ENCODE results near the gene HTR7.
"Not testable (repeated sequence)": the region's sequence is repeated elsewhere in the genome, so short reads cannot be mapped to it uniquely, and the experiment has no call there.

Gene HTR7

DNA sequence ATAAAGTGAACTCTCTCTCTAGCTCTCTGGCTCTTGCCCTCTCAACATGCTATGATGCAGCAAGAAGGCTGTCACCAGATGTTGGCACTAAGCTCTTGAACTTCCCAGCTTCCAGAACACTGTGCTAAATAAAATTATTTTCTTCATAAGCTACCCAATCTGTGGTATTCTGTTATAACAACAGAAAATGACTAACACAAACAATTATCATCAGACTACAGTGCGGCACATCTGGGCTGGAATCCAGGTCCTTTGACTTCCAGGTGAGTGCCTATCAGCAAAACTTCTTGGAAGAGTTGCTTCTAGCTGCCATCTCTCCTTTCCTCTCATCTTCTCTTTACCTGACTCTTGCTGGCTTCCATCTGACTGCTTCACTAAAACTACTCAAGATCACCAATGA is 20.4 kb downstream of the HTR7 start:
- no peaks in the 10 kb centered on the region for H3K4me1 ChIP-seq (ENCODE audit: control insufficient read depth, insufficient read depth, low read length)
- H3K27me3 ChIP-seq (ENCODE audit: control insufficient read depth, insufficient read depth, low read length, poor library complexity, severe bottlenecking), result no peaks in the 10 kb centered on the region
- no peaks in the 10 kb centered on the region for H3K36me3 ChIP-seq (ENCODE audit: control insufficient read depth, insufficient read depth, low read length)
- H3K9me3 ChIP-seq (ENCODE audit: control insufficient read depth, low read length), result no peaks in the 10 kb centered on the region
- no peak overlapping the region for H3K4me3 ChIP-seq (ENCODE audit: insufficient read depth, low read depth, low read length)
- 95 to 98% methylated on average over 1 of the region's 1 CpG for WGBS, 2 experiments
- no peak overlapping the region for H3K27ac ChIP-seq (ENCODE audit: insufficient read depth, low read depth, low read length, poor library complexity, severe bottlenecking)

DNA sequence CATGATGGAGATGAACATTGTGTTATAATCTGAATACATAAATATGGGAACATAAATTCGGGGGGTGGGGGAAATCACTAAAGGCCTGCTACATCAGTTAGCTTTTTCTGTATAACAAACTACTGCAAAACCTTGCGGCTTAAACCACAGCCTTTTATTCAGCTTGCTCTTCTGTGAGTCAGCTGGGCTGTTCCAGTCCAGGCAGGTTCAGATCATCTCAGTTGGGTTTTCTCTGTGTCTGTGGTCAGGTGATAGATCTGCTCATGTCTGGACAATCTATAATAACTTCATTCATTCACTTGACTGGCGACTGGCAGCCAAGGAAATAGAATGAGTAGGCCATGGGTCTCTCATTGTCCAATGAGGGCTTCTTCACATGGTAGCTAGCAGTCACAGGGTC is 23.5 kb downstream of the HTR7 start:
- H3K36me3 ChIP-seq (ENCODE audit: control insufficient read depth, insufficient read depth, low read length), result no peaks in the 10 kb centered on the region
- WGBS, 2 experiments, result 93 to 94% methylated on average over 3 of the region's 3 CpGs
- H3K27ac ChIP-seq (ENCODE audit: insufficient read depth, low read depth, low read length, poor library complexity, severe bottlenecking), result no peak overlapping the region
- no peaks in the 10 kb centered on the region for H3K27me3 ChIP-seq (ENCODE audit: control insufficient read depth, insufficient read depth, low read length, poor library complexity, severe bottlenecking)
- H3K4me3 ChIP-seq (ENCODE audit: insufficient read depth, low read depth, low read length), result no peak overlapping the region
- no peaks in the 10 kb centered on the region for H3K4me1 ChIP-seq (ENCODE audit: control insufficient read depth, insufficient read depth, low read length)
- no peaks in the 10 kb centered on the region for H3K9me3 ChIP-seq (ENCODE audit: control insufficient read depth, low read length)

GRCh38 chr10:90832111-90832510 is 25.7 kb downstream of the HTR7 start:
- H3K36me3 ChIP-seq (ENCODE audit: control insufficient read depth, insufficient read depth, low read length), result no peaks in the 10 kb centered on the region
- H3K27ac ChIP-seq (ENCODE audit: insufficient read depth, low read depth, low read length, poor library complexity, severe bottlenecking), result no peak overlapping the region
- H3K4me1 ChIP-seq (ENCODE audit: control insufficient read depth, insufficient read depth, low read length), result no peaks in the 10 kb centered on the region
- no peak overlapping the region for H3K4me3 ChIP-seq (ENCODE audit: insufficient read depth, low read depth, low read length)
- H3K27me3 ChIP-seq (ENCODE audit: control insufficient read depth, insufficient read depth, low read length, poor library complexity, severe bottlenecking), result no peaks in the 10 kb centered on the region
- 92 to 96% methylated on average over 17 of the region's 17 CpGs for WGBS, 2 experiments
- H3K9me3 ChIP-seq (ENCODE audit: control insufficient read depth, low read length), result no peaks in the 10 kb centered on the region

DNA sequence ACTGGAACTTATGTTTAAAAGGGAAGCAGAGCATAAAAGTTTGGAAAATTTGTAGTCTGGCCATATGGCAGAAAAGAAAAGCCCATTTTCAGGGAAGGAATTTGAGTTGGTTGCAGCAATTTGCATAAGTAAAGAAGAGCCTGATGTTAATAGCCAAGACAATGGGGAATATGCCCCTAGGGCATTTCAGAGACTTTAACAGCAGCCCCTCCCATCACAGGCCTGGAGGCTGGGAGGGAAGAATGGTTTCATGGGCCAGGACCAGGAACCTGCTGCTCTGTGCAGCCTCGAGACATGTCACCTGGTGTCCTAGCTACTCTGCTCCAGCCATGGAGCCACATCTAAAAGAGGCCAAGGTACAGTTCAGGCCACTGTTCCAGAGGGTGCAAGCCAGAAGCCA is 35.3 kb downstream of the HTR7 start:
- no peaks in the 10 kb centered on the region for H3K27me3 ChIP-seq (ENCODE audit: control insufficient read depth, insufficient read depth, low read length, poor library complexity, severe bottlenecking)
- WGBS, 2 experiments, result 86 to 96% methylated on average over 1 of the region's 1 CpG

DNA sequence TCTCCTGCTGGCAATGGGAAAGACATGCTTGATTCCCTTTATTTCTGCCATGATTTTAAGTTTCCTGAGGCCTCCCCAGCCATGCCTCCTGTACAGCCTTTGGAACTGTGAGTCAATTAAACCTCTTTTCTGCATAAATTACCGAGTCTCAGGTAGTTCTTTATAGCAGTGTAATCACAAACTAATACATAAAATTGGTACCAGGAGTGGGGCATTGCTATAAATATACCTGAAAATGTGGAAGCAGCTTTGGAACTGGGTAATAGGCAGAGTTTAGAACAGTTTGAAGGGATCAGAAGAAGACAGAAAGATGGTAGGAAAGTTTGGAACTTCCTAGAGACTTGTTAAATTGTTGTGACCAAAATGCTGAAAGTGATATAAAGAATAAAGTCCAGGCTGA is 36.0 kb downstream of the HTR7 start:
- H3K36me3 ChIP-seq (ENCODE audit: control insufficient read depth, insufficient read depth, low read length); H3K9me3 ChIP-seq (ENCODE audit: control insufficient read depth, low read length); H3K27ac ChIP-seq (ENCODE audit: insufficient read depth, low read depth, low read length, poor library complexity, severe bottlenecking); H3K27me3 ChIP-seq (ENCODE audit: control insufficient read depth, insufficient read depth, low read length, poor library complexity, severe bottlenecking); H3K4me3 ChIP-seq (ENCODE audit: insufficient read depth, low read depth, low read length); H3K4me1 ChIP-seq (ENCODE audit: control insufficient read depth, insufficient read depth, low read length): not testable (repeated sequence)
- 90 to 100% methylated on average over 1 of the region's 1 CpG for WGBS, 2 experiments

More for the DNA sequence above, 35.3 kb downstream of the HTR7 start:
- peaks cover 6% of the 10 kb centered on the region for H3K4me1 ChIP-seq (ENCODE audit: control insufficient read depth, insufficient read depth, low read length)
- H3K36me3 ChIP-seq (ENCODE audit: control insufficient read depth, insufficient read depth, low read length), result no peaks in the 10 kb centered on the region
- H3K9me3 ChIP-seq (ENCODE audit: control insufficient read depth, low read length), result no peaks in the 10 kb centered on the region
- no peak overlapping the region for H3K27ac ChIP-seq (ENCODE audit: insufficient read depth, low read depth, low read length, poor library complexity, severe bottlenecking)
- no peak overlapping the region for H3K4me3 ChIP-seq (ENCODE audit: insufficient read depth, low read depth, low read length)

- Histone ChIP-seq H3K27me3 (ENCODE audit: control insufficient read depth, insufficient read depth, low read length, poor library complexity, severe bottlenecking) (no peaks in the 10 kb centered on the region), H3K36me3 (ENCODE audit: control insufficient read depth, insufficient read depth, low read length) (no peaks in the 10 kb centered on the region), H3K4me3 (ENCODE audit: insufficient read depth, low read depth, low read length) (no peak overlapping the region), H3K27ac (ENCODE audit: insufficient read depth, low read depth, low read length, poor library complexity, severe bottlenecking) (no peak overlapping the region), H3K9me3 (ENCODE audit: control insufficient read depth, low read length) (no peaks in the 10 kb centered on the region), H3K4me1 (ENCODE audit: control insufficient read depth, insufficient read depth, low read length) (peaks cover 9% of the 10 kb centered on the region)
Observed at GRCh38 chr10:90819911-90820310, 37.9 kb downstream of the HTR7 start.

DNA sequence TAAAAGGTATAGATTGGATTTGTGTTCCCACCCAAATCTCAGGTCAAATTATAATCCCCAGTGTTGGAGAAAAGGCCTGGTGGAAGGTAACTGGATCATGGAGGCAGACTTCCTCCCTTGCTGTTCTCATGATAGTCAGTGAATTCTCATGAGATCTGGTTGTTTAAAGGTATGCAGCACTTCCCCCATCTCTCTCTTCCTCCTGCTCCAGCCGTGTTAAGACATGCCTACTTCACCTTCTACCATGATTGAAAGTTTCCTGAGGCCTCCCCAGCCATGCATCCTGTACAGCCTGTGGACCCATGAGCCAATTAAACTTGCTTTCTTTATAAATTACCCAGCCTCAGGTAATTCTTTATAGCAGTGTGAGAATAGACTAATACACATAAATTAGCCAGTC is 39.1 kb downstream of the HTR7 start:
- 71 to 80% methylated on average over 1 of the region's 1 CpG for WGBS, 2 experiments
- peaks cover 9% of the 10 kb centered on the region for H3K4me1 ChIP-seq (ENCODE audit: control insufficient read depth, insufficient read depth, low read length)
- no peaks in the 10 kb centered on the region for H3K36me3 ChIP-seq (ENCODE audit: control insufficient read depth, insufficient read depth, low read length)

GRCh38 chr10:90817128-90817889 is 40.5 kb downstream of the HTR7 start:
- 100% methylated on average over 1 of the region's 2 CpGs; no CpG with 5 or more reads in 1 of the 2 experiments for WGBS, 2 experiments
- Histone ChIP-seq H3K4me3 (ENCODE audit: insufficient read depth, low read depth, low read length) (no peak overlapping the region), H3K27me3 (ENCODE audit: control insufficient read depth, insufficient read depth, low read length, poor library complexity, severe bottlenecking) (no peaks in the 10 kb centered on the region)

More for the DNA sequence above, 39.1 kb downstream of the HTR7 start:
- Histone ChIP-seq H3K4me3 (ENCODE audit: insufficient read depth, low read depth, low read length) (no peak overlapping the region), H3K27ac (ENCODE audit: insufficient read depth, low read depth, low read length, poor library complexity, severe bottlenecking) (no peak overlapping the region), H3K27me3 (ENCODE audit: control insufficient read depth, insufficient read depth, low read length, poor library complexity, severe bottlenecking) (no peaks in the 10 kb centered on the region), H3K9me3 (ENCODE audit: control insufficient read depth, low read length) (no peaks in the 10 kb centered on the region)

GRCh38 chr10:90816466-90816865 is 41.4 kb downstream of the HTR7 start:
- H3K4me1 ChIP-seq (ENCODE audit: control insufficient read depth, insufficient read depth, low read length), result peaks cover 9% of the 10 kb centered on the region
- no peaks in the 10 kb centered on the region for H3K36me3 ChIP-seq (ENCODE audit: control insufficient read depth, insufficient read depth, low read length)
- H3K27me3 ChIP-seq (ENCODE audit: control insufficient read depth, insufficient read depth, low read length, poor library complexity, severe bottlenecking), result no peaks in the 10 kb centered on the region
- 89 to 94% methylated on average over 5 of the region's 5 CpGs for WGBS, 2 experiments
- no peak overlapping the region for H3K4me3 ChIP-seq (ENCODE audit: insufficient read depth, low read depth, low read length)
- H3K9me3 ChIP-seq (ENCODE audit: control insufficient read depth, low read length), result no peaks in the 10 kb centered on the region
- no peak overlapping the region for H3K27ac ChIP-seq (ENCODE audit: insufficient read depth, low read depth, low read length, poor library complexity, severe bottlenecking)

More at GRCh38 chr10:90817128-90817889, 40.5 kb downstream of the HTR7 start:
- H3K36me3 ChIP-seq (ENCODE audit: control insufficient read depth, insufficient read depth, low read length), result no peaks in the 10 kb centered on the region
- no peaks in the 10 kb centered on the region for H3K9me3 ChIP-seq (ENCODE audit: control insufficient read depth, low read length)
- peaks cover 9% of the 10 kb centered on the region for H3K4me1 ChIP-seq (ENCODE audit: control insufficient read depth, insufficient read depth, low read length)
- H3K27ac ChIP-seq (ENCODE audit: insufficient read depth, low read depth, low read length, poor library complexity, severe bottlenecking), result no peak overlapping the region

GRCh38 chr10:90813594-90814365 is 44.1 kb downstream of the HTR7 start:
- Histone ChIP-seq H3K27ac (ENCODE audit: insufficient read depth, low read depth, low read length, poor library complexity, severe bottlenecking) (no peak overlapping the region), H3K27me3 (ENCODE audit: control insufficient read depth, insufficient read depth, low read length, poor library complexity, severe bottlenecking) (no peaks in the 10 kb centered on the region), H3K9me3 (ENCODE audit: control insufficient read depth, low read length) (no peaks in the 10 kb centered on the region), H3K4me3 (ENCODE audit: insufficient read depth, low read depth, low read length) (no peak overlapping the region), H3K4me1 (ENCODE audit: control insufficient read depth, insufficient read depth, low read length) (peaks cover 2% of the 10 kb centered on the region), H3K36me3 (ENCODE audit: control insufficient read depth, insufficient read depth, low read length) (no peaks in the 10 kb centered on the region)
- WGBS, 2 experiments, result 94 to 96% methylated on average over 7 of the region's 7 CpGs

All from ectodermal cell (in vitro differentiated cells).